ENCODE data around the gene CCDC69.

CCDC69 gene

GRCh38 chr5:151142933-151143332 is 81.0 kb downstream of the CCDC69 start:
- no peak for DNase-seq (ENCODE audit: low read depth)

GRCh38 chr5:151141535-151141934 is 82.4 kb downstream of the CCDC69 start:
- no peak for DNase-seq (ENCODE audit: low read depth)

GRCh38 chr5:151140686-151141459 is 83.0 kb downstream of the CCDC69 start:
- DNase-seq (ENCODE audit: low read depth) = no peak

GRCh38 chr5:151139646-151140045 is 84.2 kb downstream of the CCDC69 start:
- DNase-seq (ENCODE audit: low read depth) = no peak

GRCh38 chr5:151139015-151139414 is 84.9 kb downstream of the CCDC69 start:
- no peak for DNase-seq (ENCODE audit: low read depth)

- no peak for DNase-seq (ENCODE audit: low read depth)
Observed at GRCh38 chr5:151138114-151138513, 85.8 kb downstream of the CCDC69 start.

GRCh38 chr5:151137067-151137825 is 86.6 kb downstream of the CCDC69 start:
- DNase-seq (ENCODE audit: low read depth) = no peak

GRCh38 chr5:151134228-151134627 is 89.7 kb downstream of the CCDC69 start:
- no peak for DNase-seq (ENCODE audit: low read depth)

GRCh38 chr5:151132963-151133362 is 90.9 kb downstream of the CCDC69 start:
- no peak for DNase-seq (ENCODE audit: low read depth)
